Dedifferentiated amniotic fluid mesenchymal stem cell (primary cell): ENCODE results near the gene SETD1B.
"Not testable (repeated sequence)": the region's sequence is repeated elsewhere in the genome, so short reads cannot be mapped to it uniquely, and the experiment has no call there.

Experiments
- DNase-seq: peaks from one replicate; pipeline ENCODE4 v3.0.0-alpha.2; 2016; ENCODE audit errors: extremely low spot score

Gene SETD1B

GRCh38 chr12:121825041-121825523 lies 21.3 kb downstream of the SETD1B start:
- no peak for DNase-seq

- no peak for DNase-seq
Observed at GRCh38 chr12:121826318-121827150, 22.7 kb downstream of the SETD1B start.

- DNase-seq: no peak
Observed at GRCh38 chr12:121827351-121828099, 23.7 kb downstream of the SETD1B start.

GRCh38 chr12:121828306-121828705 lies 24.5 kb downstream of the SETD1B start:
- DNase-seq: no peak

- no peak for DNase-seq
Observed at GRCh38 chr12:121828826-121829225, 25.0 kb downstream of the SETD1B start.

- DNase-seq: no peak
Observed at GRCh38 chr12:121829250-121829918, 25.6 kb downstream of the SETD1B start.

GRCh38 chr12:121830134-121830533 lies 26.3 kb downstream of the SETD1B start:
- DNase-seq: no peak

GRCh38 chr12:121830588-121831265 lies 26.9 kb downstream of the SETD1B start:
- no peak for DNase-seq

- DNase-seq: no peak
Observed at GRCh38 chr12:121831571-121832245, 27.9 kb downstream of the SETD1B start.

- no peak for DNase-seq
Observed at GRCh38 chr12:121837680-121838079, 33.9 kb downstream of the SETD1B start.

GRCh38 chr12:121838126-121838525 lies 34.3 kb downstream of the SETD1B start:
- no peak for DNase-seq

GRCh38 chr12:121839106-121839992 lies 35.5 kb downstream of the SETD1B start:
- DNase-seq: peak; percentile 94

- no peak for DNase-seq
Observed at GRCh38 chr12:121839993-121840761, 36.4 kb downstream of the SETD1B start.

GRCh38 chr12:121843236-121843982 lies 39.6 kb downstream of the SETD1B start:
- no peak for DNase-seq

GRCh38 chr12:121845701-121846100 lies 41.9 kb downstream of the SETD1B start:
- DNase-seq: no peak

- no peak for DNase-seq
Observed at GRCh38 chr12:121849211-121849610, 45.4 kb downstream of the SETD1B start.

- DNase-seq: no peak
Observed at GRCh38 chr12:121849665-121850064, 45.9 kb downstream of the SETD1B start.

- not testable (repeated sequence) for DNase-seq
Observed at GRCh38 chr12:121852392-121852791, 48.6 kb downstream of the SETD1B start.
